K562 (cell line): ENCODE measurements around the gene CLIP4. TPM values are rescaled to one million over a fixed set of nuclear protein-coding genes. Genes with fewer than 3 reads are reported as not detected.

Experiments used
- ATAC-seq: fragments of 200-7000 bp; cut with Tn5 transposase; 3 replicates; pipeline ENCODE4 v1.9.1; 2020; ENCODE audit warnings: moderate library complexity
- BruUV-seq: library from RNA; stranded (reverse); fragments of 400-500 nt; replicated peaks from 2 replicates; lab custom pipeline; 2021; lab: Mats Ljungman, UMichigan
- CTCF ChIA-PET: fragments of 300-600 bp; formaldehyde crosslinking; extraction: SDS; loops from one replicate; lab custom pipeline; 2021; ENCODE audit warnings: low intra/inter-chr PET ratio; lab: Yijun Ruan, JAX
- POLR2A ChIA-PET: fragments of 300-600, 350-650 bp; sonication (Branson Sonifier 250); formaldehyde crosslinking; extraction: SDS; loops from one replicate; lab custom pipeline; 2021; ENCODE audit warnings: antibody characterized with exemption, inconsistent platforms; lab: Yijun Ruan, JAX
- DNase-seq, 4 experiments: peaks; one replicate each; pipeline versions ENCODE4 v3.0.0 to v3.0.0-alpha.2; 2011 to 2018; ENCODE audit warnings: low spot score in 3 of 4, mixed read lengths in 3 of 4; ENCODE audit errors: extremely low read depth in 1 of 4
- FAIRE-seq: peaks from 2 replicates; lab custom pipeline; 2011; peaks lifted over from hg19 to GRCh38; lab: Jason Lieb, UNC
- H2AFZ ChIP-seq: 2 replicates; pipeline ENCODE4 v1.6.0; 2011; ENCODE audit warnings: low read depth, low read length, control low read depth, inconsistent platforms
- H3K27ac ChIP-seq: fragments of 200-600 bp; 3 replicates; pipeline ENCODE4 v1.8.0; 2011; ENCODE audit warnings: low read depth, mild to moderate bottlenecking, control low read depth, inconsistent platforms, low read length, moderate library complexity, mixed read lengths; ENCODE audit errors: extremely low read depth
- H3K27me3 ChIP-seq, 2 experiments: fragments of 300-600 bp in 1 of 2; 2 replicates in 1 of 2; 3 replicates in 1 of 2; pipeline versions ENCODE4 v1.6.0 to v1.8.0; 2011; ENCODE audit warnings: inconsistent platforms in 2 of 2, low read length in 2 of 2, mild to moderate bottlenecking in 1 of 2, mixed read lengths in 1 of 2, moderate library complexity in 1 of 2; ENCODE audit not compliant: control insufficient read depth in 2 of 2, insufficient read depth in 2 of 2
- H3K36me3 ChIP-seq: fragments of 300-600 bp; 3 replicates; pipeline ENCODE4 v1.8.0; 2011; ENCODE audit warnings: mild to moderate bottlenecking, low read length, inconsistent platforms; ENCODE audit not compliant: control insufficient read depth, insufficient read depth
- H3K4me1 ChIP-seq, 2 experiments: fragments of 200-600 bp in 1 of 2; replicated peaks in 1 of 2; 2 replicates in 1 of 2; 3 replicates in 1 of 2; pipeline versions ENCODE4 v1.5.1 to v1.8.0; 2011; ENCODE audit warnings: inconsistent platforms in 2 of 2, low read length in 2 of 2, mild to moderate bottlenecking in 1 of 2, mixed read lengths in 1 of 2, moderate library complexity in 1 of 2; ENCODE audit not compliant: control insufficient read depth in 2 of 2, insufficient read depth in 2 of 2
- H3K4me2 ChIP-seq: 2 replicates; pipeline ENCODE4 v1.6.1; 2011; ENCODE audit warnings: low read length, control low read depth, inconsistent platforms, mixed read lengths; ENCODE audit not compliant: insufficient read depth
- H3K4me3 ChIP-seq: fragments of 200-600 bp; sonication (generic), shearing (Covaris generic); 2 replicates; pipeline ENCODE4 v1.5.1; 2016; ENCODE audit warnings: control low read depth, inconsistent platforms
- H3K79me2 ChIP-seq: fragments of 200-600 bp; 3 replicates; pipeline ENCODE4 v1.8.0; 2011; ENCODE audit warnings: low read length, inconsistent platforms; ENCODE audit not compliant: control insufficient read depth, insufficient read depth
- H3K9ac ChIP-seq, 2 experiments: 2 replicates each; pipeline versions ENCODE4 v1.6.0 to v1.6.1; 2011; ENCODE audit warnings: low read depth in 2 of 2, low read length in 2 of 2, control low read depth in 1 of 2, inconsistent platforms in 1 of 2, mild to moderate bottlenecking in 1 of 2, mixed read lengths in 1 of 2; ENCODE audit not compliant: insufficient read depth in 1 of 2
- H3K9me1 ChIP-seq: one replicate; pipeline ENCODE4 v1.6.0; 2011; ENCODE audit warnings: inconsistent platforms, mild to moderate bottlenecking, low read length, moderate library complexity; ENCODE audit not compliant: control insufficient read depth, insufficient read depth
- H3K9me3 ChIP-seq: replicated peaks from 2 replicates; pipeline ENCODE4 v1.5.1; 2011; ENCODE audit warnings: low read depth, low read length, inconsistent platforms; ENCODE audit not compliant: control insufficient read depth, insufficient read depth
- H4K20me1 ChIP-seq: replicated peaks from 2 replicates; pipeline ENCODE4 v1.6.1; 2011; ENCODE audit warnings: low read length, inconsistent platforms, mixed read lengths; ENCODE audit not compliant: control insufficient read depth, insufficient read depth
- EWSR1 ChIP-seq: fragments of 450-650 bp; IDR thresholded peaks from 2 replicates; pipeline ENCODE4 v1.6.1; 2018; ENCODE audit warnings: borderline replicate concordance, mild to moderate bottlenecking, low read depth, moderate library complexity; ENCODE audit not compliant: partially characterized antibody
- HDAC8 ChIP-seq: fragments of 450-650 bp; IDR thresholded peaks from 2 replicates; pipeline ENCODE4 v1.6.1; 2016; ENCODE audit warnings: mild to moderate bottlenecking, missing genetic modification characterization, moderate library complexity, missing compliant biosample characterization
- JUND ChIP-seq, 2 experiments: IDR thresholded peaks; 2 replicates in 1 of 2; 3 replicates in 1 of 2; pipeline ENCODE4 v1.6.1; 2011; ENCODE audit warnings: borderline replicate concordance in 2 of 2, low read depth in 2 of 2, low read length in 2 of 2, improper control_type of control experiment in 1 of 2, missing biosample characterization in 1 of 2, missing genetic modification characterization in 1 of 2, missing genetic modification reagents in 1 of 2
- NCOA4 ChIP-seq: fragments of 450-650 bp; IDR thresholded peaks from 2 replicates; pipeline ENCODE4 v1.6.1; 2018; ENCODE audit warnings: mild to moderate bottlenecking; ENCODE audit not compliant: partially characterized antibody
- NFATC3 ChIP-seq: fragments of 450-650 bp; IDR thresholded peaks from 2 replicates; pipeline ENCODE4 v1.6.1; 2017; ENCODE audit warnings: mild to moderate bottlenecking
- NONO ChIP-seq, 2 experiments: fragments of 200-400 bp in 1 of 2; fragments of 450-650 bp in 1 of 2; formaldehyde crosslinking in 1 of 2; IDR thresholded peaks; 2 replicates each; pipeline ENCODE4 v1.6.1; 2017; ENCODE audit warnings: low read depth in 2 of 2, mild to moderate bottlenecking in 2 of 2, moderate library complexity in 2 of 2, low read length in 1 of 2
- PML ChIP-seq: IDR thresholded peaks from 2 replicates; pipeline ENCODE4 v1.6.1; 2012; ENCODE audit warnings: low read length, inconsistent platforms
- RUNX1 ChIP-seq: sonication (generic); IDR thresholded peaks from 2 replicates; pipeline ENCODE4 v1.6.1; 2016; ENCODE audit warnings: antibody characterized with exemption, low read depth
- SNRNP70 ChIP-seq: fragments of 200-400 bp; formaldehyde crosslinking; optimal IDR thresholded peaks from 2 replicates; pipeline ENCODE3; 2017; ENCODE audit warnings: low read depth, low read length
- ZNF175 ChIP-seq: fragments of 200-800 bp; sonication (Bioruptor generic); IDR thresholded peaks from 2 replicates; pipeline ENCODE4 v1.6.1; 2016; ENCODE audit warnings: low read depth, mild to moderate bottlenecking, missing genetic modification characterization, missing compliant biosample characterization
- ZNF253 ChIP-seq: fragments of 250-450 bp; sonication (Bioruptor Pico); conservative IDR thresholded peaks from 2 replicates; pipeline ENCODE4 v1.6.1; 2021; ENCODE audit warnings: mild to moderate bottlenecking
- ZNF507 ChIP-seq: conservative IDR thresholded peaks from 2 replicates; pipeline ENCODE4 v1.6.1; 2017; ENCODE audit warnings: missing genetic modification characterization, missing compliant biosample characterization
- WGBS: fragments of 100-300 bp; shearing (Covaris generic); methylation state at CpG from one replicate; pipeline ENCODE4 v1.1.6; 2016; ENCODE audit warnings: low coverage, mixed read lengths; ENCODE audit not compliant: insufficient coverage; ENCODE audit errors: missing lambda C conversion rate; 5-methylcytosine and 5-hydroxymethylcytosine counted together
- in situ Hi-C: fragments of 300-500 bp; cut with MboI; formaldehyde crosslinking; loops from 4 replicates; pipeline ENCODE4 v1.15.0; 2018; ENCODE audit warnings: inconsistent platforms, mixed read lengths
- intact Hi-C: fragments of 100-400 bp; cut with micrococcal nuclease; formaldehyde crosslinking; loops from 2 replicates; pipeline ENCODE4 v1.14.2; 2022
- polyA plus RNA-seq, 8 experiments: library from polyadenylated mRNA; depleted of rRNA in 4 of 8; stranded (reverse) in 5 of 8; unstranded in 3 of 8; fragments of >200 nt; fragmentation: Nextera tagmentation in 2 of 8; fragmentation: Illumina TruSeq in 1 of 8; extraction: Ambion mirVana in 2 of 8; extraction: Trizol in 1 of 8; gene quantifications; 2 replicates each; pipeline versions ENCODE4 v1.2.1 to v1.2.3, GENCODE V29; 2011 to 2014; ENCODE audit warnings: inconsistent platforms in 1 of 8, missing spikeins in 1 of 8
- total RNA-seq, 7 experiments: library from RNA; depleted of rRNA in 6 of 7; stranded (reverse); fragments of >200 nt in 6 of 7; fragmentation: Illumina TruSeq in 2 of 7; extraction: Trizol in 2 of 7; gene quantifications; 2 replicates each; pipeline versions ENCODE4 v1.2.1 to v1.2.3, GENCODE V29; 2011 to 2021; ENCODE audit warnings: low replicate concordance in 1 of 7
- TF ChIP-seq, protein P1 (sequence below): sonication (generic); formaldehyde crosslinking; IDR thresholded peaks from 2 replicates; pipeline ENCODE4 v1.8.0; 2023; ENCODE audit warnings: mild to moderate bottlenecking, missing genetic modification reagents

The CLIP4 gene
- total and polyA plus RNA-seq, 9 of the 15 experiments (the other 6 are each of a cell fraction or from before 2014, with no cell fraction given), result 0.03 to 0.38 (median 0.13) TPM; not detected in 5

DNA sequence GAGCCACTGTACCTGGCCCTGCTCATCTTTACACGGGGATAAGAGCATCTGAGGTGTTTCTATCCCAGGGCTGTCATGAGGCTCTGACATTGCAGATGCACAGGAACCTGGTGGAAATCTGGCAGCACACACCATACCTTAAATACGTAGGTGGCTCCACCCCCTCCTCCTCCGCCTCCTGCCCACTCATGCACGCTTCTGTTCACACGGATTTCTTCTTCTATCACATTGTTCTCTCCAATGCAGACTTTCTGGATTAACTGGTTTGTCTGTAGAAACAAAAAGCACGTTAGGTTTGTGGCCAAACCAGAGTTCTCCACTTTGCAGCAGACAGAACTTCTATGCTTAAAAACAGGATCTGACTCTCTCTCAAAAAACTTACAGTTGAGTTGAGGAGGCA lies 118.2 kb downstream of the CLIP4 start:
- in situ Hi-C loops, result no loop called here
- H3K4me2 ChIP-seq, result no peak overlapping the region
- no peak for DNase-seq
- TF ChIP-seq ZNF507 (tag) (no peak), NFATC3 (no peak), ZNF253 (CRISPR knock-in tag) (no peak)
- no peak overlapping the region for H3K27ac ChIP-seq
- H3K9me3 ChIP-seq, result no peaks in the 10 kb centered on the region
- no peak for FAIRE-seq
- H2AFZ ChIP-seq, result no peak overlapping the region
- ChIA-PET POLR2A (interaction anchor here (0.8 kb wide), 1 partner anchor 86 kb away, joined by 3 read pairs; no protein-coding TSS in a partner anchor), CTCF (no interaction called here)
- H3K4me1 ChIP-seq, result no peaks in the 10 kb centered on the region
- ATAC-seq, result no peak
- no peak overlapping the region for H3K4me3 ChIP-seq
- H3K27me3 ChIP-seq, result peaks cover 3 to 64% of the 10 kb centered on the region in 2 experiments; a peak in 4 of 5 replicates
- no peaks in the 10 kb centered on the region for H3K36me3 ChIP-seq
- no peak overlapping the region for H3K9ac ChIP-seq
- no peaks in the 10 kb centered on the region for H3K9me1 ChIP-seq
- intact Hi-C loops, result no loop called here
- 2% methylated on average over 5 of the region's 6 CpGs for WGBS
- H4K20me1 ChIP-seq, result peaks cover 4% of the 10 kb centered on the region; the same call in 1 of the 2 replicates
- BruUV-seq, result no TSS peak
- no peaks in the 10 kb centered on the region for H3K79me2 ChIP-seq

DNA sequence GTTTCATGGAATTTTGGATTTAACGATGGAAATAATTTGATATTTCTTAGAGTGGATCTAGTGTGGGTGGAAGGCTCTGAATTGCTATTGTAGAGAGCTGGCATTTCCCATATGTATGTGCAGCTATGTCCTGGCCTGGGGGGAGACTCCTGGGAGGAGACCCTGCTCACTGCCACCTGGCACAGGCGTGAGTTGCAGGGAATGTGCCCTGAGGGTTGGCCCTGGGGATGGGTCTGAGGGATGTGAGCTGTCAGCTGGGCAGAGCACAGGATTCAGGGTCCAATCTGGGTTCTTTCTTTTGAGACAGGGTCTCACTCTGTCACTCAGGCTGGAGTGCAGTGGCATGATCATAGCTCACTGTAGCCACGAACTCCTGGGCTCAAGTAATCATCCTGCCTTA lies 120.2 kb downstream of the CLIP4 start:
- Histone ChIP-seq H3K9ac (no peak overlapping the region), H3K4me3 (no peak overlapping the region), H3K9me1 (no peaks in the 10 kb centered on the region), H3K79me2 (no peaks in the 10 kb centered on the region), H3K9me3 (no peaks in the 10 kb centered on the region), H3K4me1 (no peaks in the 10 kb centered on the region), H3K4me2 (no peak overlapping the region), H3K27ac (no peak overlapping the region), H2AFZ (no peak overlapping the region), H3K36me3 (no peaks in the 10 kb centered on the region), H4K20me1 (no peaks in the 10 kb centered on the region; the same call in 1 of the 2 replicates), H3K27me3 (peaks cover 3 to 59% of the 10 kb centered on the region in 2 experiments)
- CTCF ChIA-PET, result no interaction called here
- POLR2A ChIA-PET, result no interaction called here
- DNase-seq (no peak), FAIRE-seq (no peak), ATAC-seq (no peak)
- 3% methylated on average over 3 of the region's 3 CpGs for WGBS
- intact Hi-C loops, result no loop called here
- BruUV-seq, result no TSS peak
- in situ Hi-C loops, result no loop called here
- TF ChIP-seq NONO (IDR thresholded peaks at IDR 0.05; ENCODE audit: low read depth in 2 of 2, low read length in 1 of 2) (no peak), HDAC8 (no peak), JUND (IDR thresholded peaks at IDR 0.05; ENCODE audit: borderline replicate concordance, low read depth, low read length) (no peak), JUND (tag; IDR thresholded peaks at IDR 0.05; ENCODE audit: borderline replicate concordance, low read depth, low read length) (no peak), SNRNP70 (no peak), PML (no peak), ZNF175 (CRISPR knock-in tag) (no peak), NCOA4 (no peak), EWSR1 (no peak), RUNX1 (no peak)
- TF ChIP-seq, protein P1, sequence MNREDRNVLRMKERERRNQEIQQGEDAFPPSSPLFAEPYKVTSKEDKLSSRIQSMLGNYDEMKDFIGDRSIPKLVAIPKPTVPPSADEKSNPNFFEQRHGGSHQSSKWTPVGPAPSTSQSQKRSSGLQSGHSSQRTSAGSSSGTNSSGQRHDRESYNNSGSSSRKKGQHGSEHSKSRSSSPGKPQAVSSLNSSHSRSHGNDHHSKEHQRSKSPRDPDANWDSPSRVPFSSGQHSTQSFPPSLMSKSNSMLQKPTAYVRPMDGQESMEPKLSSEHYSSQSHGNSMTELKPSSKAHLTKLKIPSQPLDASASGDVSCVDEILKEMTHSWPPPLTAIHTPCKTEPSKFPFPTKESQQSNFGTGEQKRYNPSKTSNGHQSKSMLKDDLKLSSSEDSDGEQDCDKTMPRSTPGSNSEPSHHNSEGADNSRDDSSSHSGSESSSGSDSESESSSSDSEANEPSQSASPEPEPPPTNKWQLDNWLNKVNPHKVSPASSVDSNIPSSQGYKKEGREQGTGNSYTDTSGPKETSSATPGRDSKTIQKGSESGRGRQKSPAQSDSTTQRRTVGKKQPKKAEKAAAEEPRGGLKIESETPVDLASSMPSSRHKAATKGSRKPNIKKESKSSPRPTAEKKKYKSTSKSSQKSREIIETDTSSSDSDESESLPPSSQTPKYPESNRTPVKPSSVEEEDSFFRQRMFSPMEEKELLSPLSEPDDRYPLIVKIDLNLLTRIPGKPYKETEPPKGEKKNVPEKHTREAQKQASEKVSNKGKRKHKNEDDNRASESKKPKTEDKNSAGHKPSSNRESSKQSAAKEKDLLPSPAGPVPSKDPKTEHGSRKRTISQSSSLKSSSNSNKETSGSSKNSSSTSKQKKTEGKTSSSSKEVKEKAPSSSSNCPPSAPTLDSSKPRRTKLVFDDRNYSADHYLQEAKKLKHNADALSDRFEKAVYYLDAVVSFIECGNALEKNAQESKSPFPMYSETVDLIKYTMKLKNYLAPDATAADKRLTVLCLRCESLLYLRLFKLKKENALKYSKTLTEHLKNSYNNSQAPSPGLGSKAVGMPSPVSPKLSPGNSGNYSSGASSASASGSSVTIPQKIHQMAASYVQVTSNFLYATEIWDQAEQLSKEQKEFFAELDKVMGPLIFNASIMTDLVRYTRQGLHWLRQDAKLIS, result no peak
